WTC11 (cell line): ENCODE data around the gene LSM4. TPM values are rescaled to one million over a fixed set of nuclear protein-coding genes. Genes with fewer than 3 reads are reported as not detected.

Experiments
- ATAC-seq: fragments of 200-7000 bp; cut with Tn5 transposase; 2 replicates; pipeline ENCODE4 v1.10.0; 2021; ENCODE audit warnings: mild to moderate bottlenecking, moderate library complexity
- CTCF ChIA-PET: fragments of 300-600 bp; sonication (Branson Sonifier 250); formaldehyde crosslinking; loops from one replicate; lab custom pipeline; 2021; ENCODE audit warnings: antibody characterized with exemption; lab: Charles Lee
- POLR2A ChIA-PET: fragments of 350-600 bp; sonication (Branson Sonifier 250); formaldehyde crosslinking; loops from one replicate; lab custom pipeline; 2021; ENCODE audit warnings: antibody characterized with exemption; lab: Charles Lee
- DNase-seq: peaks from one replicate; pipeline ENCODE4 v3.0.0; 2021; ENCODE audit warnings: low spot score
- H3K27ac Mint-ChIP-seq: 2 replicates; pipeline ENCODE4 v1.8.0; 2021; ENCODE audit warnings: mixed read lengths
- H3K27me3 Mint-ChIP-seq: 2 replicates; pipeline ENCODE4 v1.8.0; 2021; ENCODE audit warnings: low read depth, mild to moderate bottlenecking, moderate library complexity, mixed read lengths
- H3K36me3 Mint-ChIP-seq: 2 replicates; pipeline ENCODE4 v1.8.0; 2021; ENCODE audit warnings: mixed read lengths
- H3K4me1 Mint-ChIP-seq: 2 replicates; pipeline ENCODE4 v1.8.0; 2022; ENCODE audit warnings: mixed read lengths
- H3K4me3 Mint-ChIP-seq: 2 replicates; pipeline ENCODE4 v1.8.0; 2021; ENCODE audit warnings: mild to moderate bottlenecking, moderate library complexity, mixed read lengths
- H3K9me3 Mint-ChIP-seq: 2 replicates; pipeline ENCODE4 v1.8.0; 2021; ENCODE audit warnings: mixed read lengths
- CREB1 ChIP-seq: sonication (generic); formaldehyde crosslinking; IDR thresholded peaks from 2 replicates; pipeline ENCODE4 v1.8.0; 2023; ENCODE audit warnings: mild to moderate bottlenecking, missing genetic modification reagents
- EMX1 ChIP-seq: fragments of 250-450 bp; sonication (Bioruptor Pico); IDR thresholded peaks from 2 replicates; pipeline ENCODE4 v1.8.0; 2021; ENCODE audit warnings: mild to moderate bottlenecking
- HMGA2 ChIP-seq: fragments of 250-450 bp; sonication (Bioruptor Pico); IDR thresholded peaks from 2 replicates; pipeline ENCODE4 v1.4.0; 2021; ENCODE audit warnings: mild to moderate bottlenecking, moderate library complexity
- IRF2 ChIP-seq: sonication (generic); formaldehyde crosslinking; IDR thresholded peaks from 2 replicates; pipeline ENCODE4 v1.8.0; 2022; ENCODE audit warnings: low read depth, missing genetic modification reagents, borderline replicate concordance
- NFATC4 ChIP-seq: fragments of 250-450 bp; sonication (Bioruptor Pico); IDR thresholded peaks from 2 replicates; pipeline ENCODE4 v1.9.0; 2021; ENCODE audit warnings: mild to moderate bottlenecking
- NR3C1 ChIP-seq: sonication (generic); formaldehyde crosslinking; conservative IDR thresholded peaks from 2 replicates; pipeline ENCODE4 v1.8.1; 2023; ENCODE audit warnings: low read depth, mild to moderate bottlenecking, missing genetic modification reagents
- SP1 ChIP-seq: sonication (generic); formaldehyde crosslinking; conservative IDR thresholded peaks from 2 replicates; pipeline ENCODE4 v1.8.1; 2022; ENCODE audit warnings: missing genetic modification reagents
- TCF7 ChIP-seq: sonication (generic); formaldehyde crosslinking; IDR thresholded peaks from 2 replicates; pipeline ENCODE4 v1.8.0; 2022; ENCODE audit warnings: mild to moderate bottlenecking, low read depth, missing genetic modification reagents, moderate library complexity
- ZNF121 ChIP-seq: sonication (generic); formaldehyde crosslinking; IDR thresholded peaks from 2 replicates; pipeline ENCODE4 v1.8.0; 2023; ENCODE audit warnings: missing genetic modification reagents
- ZNF396 ChIP-seq: fragments of 250-450 bp; sonication (Bioruptor Pico); IDR thresholded peaks from 2 replicates; pipeline ENCODE4 v1.8.0; 2021; ENCODE audit warnings: mild to moderate bottlenecking, moderate library complexity, borderline replicate concordance
- total RNA-seq: library from RNA; stranded (reverse); gene quantifications from 3 replicates; pipeline ENCODE4 v1.2.3, GENCODE V29; 2021
- TF ChIP-seq, protein P1 (sequence below): fragments of 250-450 bp; sonication (Bioruptor Pico); conservative IDR thresholded peaks from 2 replicates; pipeline ENCODE4 v1.9.0; 2021; ENCODE audit warnings: mild to moderate bottlenecking
- TF ChIP-seq, protein P2 (sequence below): sonication (generic); formaldehyde crosslinking; IDR thresholded peaks from 2 replicates; pipeline ENCODE4 v1.8.0; 2022; ENCODE audit warnings: mild to moderate bottlenecking, missing genetic modification reagents
- TF ChIP-seq, protein P3 (sequence below): sonication (generic); formaldehyde crosslinking; IDR thresholded peaks from 2 replicates; pipeline ENCODE4 v1.8.1; 2022; ENCODE audit warnings: low read depth, mild to moderate bottlenecking, moderate library complexity, missing genetic modification reagents, borderline replicate concordance
- TF ChIP-seq, protein P4 (sequence below): sonication (generic); formaldehyde crosslinking; IDR thresholded peaks from 2 replicates; pipeline ENCODE4 v1.8.1; 2022; ENCODE audit warnings: low read depth, missing genetic modification reagents, borderline replicate concordance
- TF ChIP-seq, protein P5 (sequence below): fragments of 200-600 bp; IDR thresholded peaks from 2 replicates; pipeline ENCODE4 v1.8.0; 2022; ENCODE audit warnings: antibody characterized with exemption
- TF ChIP-seq, protein P6 (sequence below): sonication (generic); formaldehyde crosslinking; IDR thresholded peaks from 2 replicates; pipeline ENCODE4 v1.8.0; 2023; ENCODE audit warnings: missing genetic modification reagents
- TF ChIP-seq, protein P7 (sequence below): sonication (generic); formaldehyde crosslinking; IDR thresholded peaks from 2 replicates; pipeline ENCODE4 v1.8.1; 2023; ENCODE audit warnings: mild to moderate bottlenecking, missing genetic modification reagents, moderate library complexity
- TF ChIP-seq, protein P8 (sequence below): sonication (generic); formaldehyde crosslinking; IDR thresholded peaks from 2 replicates; pipeline ENCODE4 v1.8.1; 2023; ENCODE audit warnings: mild to moderate bottlenecking, missing genetic modification reagents

LSM4 gene
- total RNA-seq, 1 experiment from 2014 or later, result 373 TPM

DNA sequence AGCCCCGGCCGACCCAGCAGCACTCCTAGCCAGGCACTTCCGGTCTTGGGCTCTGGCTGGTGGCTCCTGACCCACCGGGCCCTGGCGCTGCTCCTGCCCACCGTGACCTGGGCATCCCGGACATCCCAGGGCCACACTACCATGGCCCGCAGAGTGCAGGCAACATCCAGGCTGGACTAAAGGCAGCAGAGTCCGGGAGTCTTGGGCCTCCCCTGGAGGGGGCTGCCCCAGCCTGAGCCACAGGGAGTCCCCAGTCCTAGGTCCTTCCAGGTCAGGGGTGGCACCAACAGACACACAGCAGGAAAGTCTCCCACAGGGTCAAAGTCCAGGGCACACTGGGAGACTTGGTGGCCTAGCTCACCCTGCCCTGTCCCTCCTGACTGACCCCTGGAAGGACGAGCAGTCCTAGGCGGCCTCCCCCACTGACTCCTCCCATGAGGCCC is 10.8 kb downstream of the LSM4 start (continued):
- TF ChIP-seq TCF7 (CRISPR knock-in tag), result no peak
- TF ChIP-seq, protein P1, sequence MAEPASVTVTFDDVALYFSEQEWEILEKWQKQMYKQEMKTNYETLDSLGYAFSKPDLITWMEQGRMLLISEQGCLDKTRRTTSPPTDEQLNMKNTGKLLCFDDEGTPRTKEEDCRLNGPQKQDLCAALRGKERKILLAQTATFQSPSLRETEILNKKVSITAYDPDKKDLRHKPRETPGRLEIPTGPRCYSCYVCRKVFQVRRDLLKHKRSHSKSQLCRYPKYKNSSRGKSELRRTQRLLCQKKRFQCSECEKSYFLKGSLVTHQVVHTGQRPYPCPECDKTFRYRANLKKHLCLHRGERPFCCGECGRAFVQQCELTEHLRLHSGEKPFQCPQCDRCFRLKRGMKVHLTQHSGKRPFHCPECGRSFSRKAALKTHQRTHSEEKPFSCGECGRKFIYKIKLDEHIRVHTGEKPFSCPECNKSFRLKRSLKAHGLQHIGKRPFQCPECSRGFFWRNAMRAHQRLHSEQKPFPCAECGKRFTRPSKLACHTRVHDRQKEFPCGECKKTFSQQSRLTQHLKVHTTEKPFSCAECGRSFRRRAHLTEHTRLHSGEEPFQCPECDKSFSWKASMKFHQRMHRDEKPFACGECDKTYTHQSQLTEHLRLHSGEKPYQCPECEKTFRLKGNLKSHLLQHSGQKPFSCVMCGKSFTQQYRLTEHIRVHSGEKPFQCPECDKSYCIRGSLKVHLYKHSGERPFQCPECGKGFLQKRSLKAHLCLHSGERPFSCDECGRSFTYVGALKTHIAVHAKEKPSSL, result no peak
- no peak for TF ChIP-seq ZNF396
- TF ChIP-seq EMX1 (CRISPR knock-in tag), result no peak
- no peak for TF ChIP-seq IRF2 (CRISPR knock-in tag)
- TF ChIP-seq, protein P2, sequence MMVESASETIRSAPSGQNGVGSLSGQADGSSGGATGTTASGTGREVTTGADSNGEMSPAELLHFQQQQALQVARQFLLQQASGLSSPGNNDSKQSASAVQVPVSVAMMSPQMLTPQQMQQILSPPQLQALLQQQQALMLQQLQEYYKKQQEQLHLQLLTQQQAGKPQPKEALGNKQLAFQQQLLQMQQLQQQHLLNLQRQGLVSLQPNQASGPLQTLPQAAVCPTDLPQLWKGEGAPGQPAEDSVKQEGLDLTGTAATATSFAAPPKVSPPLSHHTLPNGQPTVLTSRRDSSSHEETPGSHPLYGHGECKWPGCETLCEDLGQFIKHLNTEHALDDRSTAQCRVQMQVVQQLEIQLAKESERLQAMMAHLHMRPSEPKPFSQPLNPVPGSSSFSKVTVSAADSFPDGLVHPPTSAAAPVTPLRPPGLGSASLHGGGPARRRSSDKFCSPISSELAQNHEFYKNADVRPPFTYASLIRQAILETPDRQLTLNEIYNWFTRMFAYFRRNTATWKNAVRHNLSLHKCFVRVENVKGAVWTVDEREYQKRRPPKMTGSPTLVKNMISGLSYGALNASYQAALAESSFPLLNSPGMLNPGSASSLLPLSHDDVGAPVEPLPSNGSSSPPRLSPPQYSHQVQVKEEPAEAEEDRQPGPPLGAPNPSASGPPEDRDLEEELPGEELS (CRISPR knock-in tag), result no peak
- TF ChIP-seq, all 79 proteins: peak for 0

DNA sequence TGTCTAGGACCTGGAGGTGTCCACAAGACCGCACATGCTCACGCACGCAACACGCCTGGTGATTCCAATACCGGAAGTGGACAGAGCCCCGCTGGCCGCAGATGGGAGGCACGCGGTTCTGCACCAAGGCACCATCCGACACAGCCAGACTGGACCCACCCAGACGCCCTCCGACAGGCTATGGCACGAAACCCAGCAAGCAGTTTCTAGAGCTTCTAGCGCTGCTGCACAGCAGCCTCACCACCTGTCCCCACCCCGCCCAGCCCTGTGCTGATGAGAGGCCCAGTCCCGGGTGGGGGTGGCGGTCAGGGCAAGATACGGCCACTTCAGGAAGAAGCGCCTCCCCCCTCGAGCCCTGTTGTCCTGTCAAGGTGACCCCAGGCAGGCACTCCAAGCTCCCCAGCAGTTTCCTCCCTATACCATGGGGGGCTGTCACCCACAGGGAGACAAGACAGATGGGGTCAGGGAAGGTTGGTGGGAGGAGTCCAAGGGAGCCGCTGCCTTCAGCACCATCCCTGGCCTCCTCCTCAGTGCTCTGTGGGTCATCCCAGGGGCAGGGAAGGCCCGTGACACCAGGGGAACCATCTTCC is 11.3 kb downstream of the LSM4 start:
- DNase-seq (no peak), ATAC-seq (no peak)
- Mint-ChIP-seq H3K27ac (no peak overlapping the region), H3K36me3 (peaks cover 43% of the 10 kb centered on the region), H3K4me1 (peaks cover 10% of the 10 kb centered on the region), H3K4me3 (no peak overlapping the region), H3K27me3 (no peaks in the 10 kb centered on the region), H3K9me3 (no peaks in the 10 kb centered on the region)
- ChIA-PET POLR2A (no interaction called here), CTCF (interaction anchor here (0.6 to 12.7 kb wide), 2 partner anchors 32 to 56 kb away, joined by 4 to 240 read pairs; partner anchors contain the start of gene JUND)
- TF ChIP-seq, protein P3, sequence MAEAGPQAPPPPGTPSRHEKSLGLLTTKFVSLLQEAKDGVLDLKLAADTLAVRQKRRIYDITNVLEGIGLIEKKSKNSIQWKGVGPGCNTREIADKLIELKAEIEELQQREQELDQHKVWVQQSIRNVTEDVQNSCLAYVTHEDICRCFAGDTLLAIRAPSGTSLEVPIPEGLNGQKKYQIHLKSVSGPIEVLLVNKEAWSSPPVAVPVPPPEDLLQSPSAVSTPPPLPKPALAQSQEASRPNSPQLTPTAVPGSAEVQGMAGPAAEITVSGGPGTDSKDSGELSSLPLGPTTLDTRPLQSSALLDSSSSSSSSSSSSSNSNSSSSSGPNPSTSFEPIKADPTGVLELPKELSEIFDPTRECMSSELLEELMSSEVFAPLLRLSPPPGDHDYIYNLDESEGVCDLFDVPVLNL (CRISPR knock-in tag), result no peak
- TF ChIP-seq HMGA2 (CRISPR knock-in tag) (no peak), NR3C1 (CRISPR knock-in tag) (no peak), CREB1 (CRISPR knock-in tag) (no peak), ZNF121 (CRISPR knock-in tag) (no peak), SP1 (CRISPR knock-in tag) (no peak), NFATC4 (no peak)
- TF ChIP-seq, protein P4, sequence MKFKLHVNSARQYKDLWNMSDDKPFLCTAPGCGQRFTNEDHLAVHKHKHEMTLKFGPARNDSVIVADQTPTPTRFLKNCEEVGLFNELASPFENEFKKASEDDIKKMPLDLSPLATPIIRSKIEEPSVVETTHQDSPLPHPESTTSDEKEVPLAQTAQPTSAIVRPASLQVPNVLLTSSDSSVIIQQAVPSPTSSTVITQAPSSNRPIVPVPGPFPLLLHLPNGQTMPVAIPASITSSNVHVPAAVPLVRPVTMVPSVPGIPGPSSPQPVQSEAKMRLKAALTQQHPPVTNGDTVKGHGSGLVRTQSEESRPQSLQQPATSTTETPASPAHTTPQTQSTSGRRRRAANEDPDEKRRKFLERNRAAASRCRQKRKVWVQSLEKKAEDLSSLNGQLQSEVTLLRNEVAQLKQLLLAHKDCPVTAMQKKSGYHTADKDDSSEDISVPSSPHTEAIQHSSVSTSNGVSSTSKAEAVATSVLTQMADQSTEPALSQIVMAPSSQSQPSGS, result no peak
- TF ChIP-seq, protein P5, sequence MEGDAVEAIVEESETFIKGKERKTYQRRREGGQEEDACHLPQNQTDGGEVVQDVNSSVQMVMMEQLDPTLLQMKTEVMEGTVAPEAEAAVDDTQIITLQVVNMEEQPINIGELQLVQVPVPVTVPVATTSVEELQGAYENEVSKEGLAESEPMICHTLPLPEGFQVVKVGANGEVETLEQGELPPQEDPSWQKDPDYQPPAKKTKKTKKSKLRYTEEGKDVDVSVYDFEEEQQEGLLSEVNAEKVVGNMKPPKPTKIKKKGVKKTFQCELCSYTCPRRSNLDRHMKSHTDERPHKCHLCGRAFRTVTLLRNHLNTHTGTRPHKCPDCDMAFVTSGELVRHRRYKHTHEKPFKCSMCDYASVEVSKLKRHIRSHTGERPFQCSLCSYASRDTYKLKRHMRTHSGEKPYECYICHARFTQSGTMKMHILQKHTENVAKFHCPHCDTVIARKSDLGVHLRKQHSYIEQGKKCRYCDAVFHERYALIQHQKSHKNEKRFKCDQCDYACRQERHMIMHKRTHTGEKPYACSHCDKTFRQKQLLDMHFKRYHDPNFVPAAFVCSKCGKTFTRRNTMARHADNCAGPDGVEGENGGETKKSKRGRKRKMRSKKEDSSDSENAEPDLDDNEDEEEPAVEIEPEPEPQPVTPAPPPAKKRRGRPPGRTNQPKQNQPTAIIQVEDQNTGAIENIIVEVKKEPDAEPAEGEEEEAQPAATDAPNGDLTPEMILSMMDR, result no peak
- TF ChIP-seq, protein P6, sequence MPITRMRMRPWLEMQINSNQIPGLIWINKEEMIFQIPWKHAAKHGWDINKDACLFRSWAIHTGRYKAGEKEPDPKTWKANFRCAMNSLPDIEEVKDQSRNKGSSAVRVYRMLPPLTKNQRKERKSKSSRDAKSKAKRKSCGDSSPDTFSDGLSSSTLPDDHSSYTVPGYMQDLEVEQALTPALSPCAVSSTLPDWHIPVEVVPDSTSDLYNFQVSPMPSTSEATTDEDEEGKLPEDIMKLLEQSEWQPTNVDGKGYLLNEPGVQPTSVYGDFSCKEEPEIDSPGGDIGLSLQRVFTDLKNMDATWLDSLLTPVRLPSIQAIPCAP, result no peak
- TF ChIP-seq, protein P2 (CRISPR knock-in tag), result no peak
- TF ChIP-seq, protein P7, sequence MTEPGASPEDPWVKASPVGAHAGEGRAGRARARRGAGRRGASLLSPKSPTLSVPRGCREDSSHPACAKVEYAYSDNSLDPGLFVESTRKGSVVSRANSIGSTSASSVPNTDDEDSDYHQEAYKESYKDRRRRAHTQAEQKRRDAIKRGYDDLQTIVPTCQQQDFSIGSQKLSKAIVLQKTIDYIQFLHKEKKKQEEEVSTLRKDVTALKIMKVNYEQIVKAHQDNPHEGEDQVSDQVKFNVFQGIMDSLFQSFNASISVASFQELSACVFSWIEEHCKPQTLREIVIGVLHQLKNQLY, result no peak
- TF ChIP-seq, protein P8, sequence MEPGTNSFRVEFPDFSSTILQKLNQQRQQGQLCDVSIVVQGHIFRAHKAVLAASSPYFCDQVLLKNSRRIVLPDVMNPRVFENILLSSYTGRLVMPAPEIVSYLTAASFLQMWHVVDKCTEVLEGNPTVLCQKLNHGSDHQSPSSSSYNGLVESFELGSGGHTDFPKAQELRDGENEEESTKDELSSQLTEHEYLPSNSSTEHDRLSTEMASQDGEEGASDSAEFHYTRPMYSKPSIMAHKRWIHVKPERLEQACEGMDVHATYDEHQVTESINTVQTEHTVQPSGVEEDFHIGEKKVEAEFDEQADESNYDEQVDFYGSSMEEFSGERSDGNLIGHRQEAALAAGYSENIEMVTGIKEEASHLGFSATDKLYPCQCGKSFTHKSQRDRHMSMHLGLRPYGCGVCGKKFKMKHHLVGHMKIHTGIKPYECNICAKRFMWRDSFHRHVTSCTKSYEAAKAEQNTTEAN (CRISPR knock-in tag), result no peak
